HUES48 (cell line): ENCODE data around the gene SPATA13.
"Not testable (repeated sequence)": the region's sequence is repeated elsewhere in the genome, so short reads cannot be mapped to it uniquely, and the experiment has no call there.

Source experiments
- H3K27ac ChIP-seq: one replicate; pipeline ENCODE4 v1.7.0; 2013; ENCODE audit warnings: low read depth, low read length, inconsistent platforms
- H3K27me3 ChIP-seq: 2 replicates; pipeline ENCODE4 v1.6.1; 2013; ENCODE audit warnings: mild to moderate bottlenecking, low read length; ENCODE audit not compliant: control insufficient read depth, insufficient read depth
- H3K36me3 ChIP-seq: 2 replicates; pipeline ENCODE4 v1.6.1; 2013; ENCODE audit warnings: low read length; ENCODE audit not compliant: control insufficient read depth, insufficient read depth
- H3K4me1 ChIP-seq: 2 replicates; pipeline ENCODE4 v1.6.1; 2013; ENCODE audit warnings: mild to moderate bottlenecking, low read length; ENCODE audit not compliant: control insufficient read depth, insufficient read depth
- H3K4me3 ChIP-seq: 2 replicates; pipeline ENCODE4 v1.5.1; 2013; ENCODE audit warnings: mild to moderate bottlenecking, low read depth, low read length
- H3K9ac ChIP-seq: 2 replicates; pipeline ENCODE4 v1.6.1; 2013; ENCODE audit warnings: mild to moderate bottlenecking, low read depth, low read length, moderate library complexity
- H3K9me3 ChIP-seq: 2 replicates; pipeline ENCODE4 v1.6.1; 2013; ENCODE audit warnings: low read length; ENCODE audit not compliant: control insufficient read depth, insufficient read depth

Gene SPATA13

DNA sequence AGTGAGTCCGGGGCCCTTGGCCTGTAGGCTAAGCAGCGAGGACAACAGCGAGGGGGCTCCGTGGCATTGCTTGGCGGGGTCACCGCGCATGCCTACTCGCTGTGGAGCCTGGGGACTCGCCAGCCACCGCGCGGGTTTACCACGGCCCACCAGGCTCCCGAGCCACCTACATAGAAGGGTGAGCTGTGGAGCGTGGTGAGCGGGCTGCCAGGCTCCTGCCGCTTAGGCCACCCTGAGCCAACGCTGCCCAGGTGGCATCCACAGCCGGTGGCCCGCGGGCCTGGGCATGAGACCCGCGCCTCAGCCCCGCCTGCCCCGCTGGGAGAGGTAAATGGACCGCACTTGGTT, 180.1 kb downstream of the SPATA13 start:
- Histone ChIP-seq H3K9ac (no peak overlapping the region), H3K4me3 (no peak overlapping the region), H3K9me3 (no peaks in the 10 kb centered on the region; the same call in 1 of the 2 replicates), H3K27me3 (no peaks in the 10 kb centered on the region), H3K36me3 (no peaks in the 10 kb centered on the region), H3K27ac (no peak overlapping the region), H3K4me1 (no peaks in the 10 kb centered on the region)

DNA sequence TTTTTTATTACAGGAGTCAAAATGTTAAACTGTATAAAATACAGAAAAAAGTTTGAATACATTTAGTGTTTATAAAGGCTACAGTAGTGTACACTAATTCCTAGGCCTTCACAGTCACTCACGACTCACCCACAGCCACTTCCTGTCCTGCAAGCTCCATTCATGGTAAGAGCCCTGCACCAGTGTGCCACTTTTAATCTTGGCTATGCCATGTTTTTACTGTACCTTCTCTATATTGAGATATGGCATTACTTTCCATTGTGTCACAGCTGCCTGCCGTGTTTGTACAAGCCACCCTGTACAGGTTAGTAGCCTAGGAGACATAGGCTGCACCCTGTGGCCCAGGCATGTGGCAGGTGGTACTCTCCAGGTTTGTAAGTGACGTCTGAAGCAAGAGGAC, 180.9 kb downstream of the SPATA13 start:
- Histone ChIP-seq H3K9me3 (no peaks in the 10 kb centered on the region; the same call in 1 of the 2 replicates), H3K4me3 (no peak overlapping the region), H3K36me3 (no peaks in the 10 kb centered on the region), H3K27me3 (no peaks in the 10 kb centered on the region), H3K9ac (no peak overlapping the region), H3K4me1 (no peaks in the 10 kb centered on the region), H3K27ac (no peak overlapping the region)

DNA sequence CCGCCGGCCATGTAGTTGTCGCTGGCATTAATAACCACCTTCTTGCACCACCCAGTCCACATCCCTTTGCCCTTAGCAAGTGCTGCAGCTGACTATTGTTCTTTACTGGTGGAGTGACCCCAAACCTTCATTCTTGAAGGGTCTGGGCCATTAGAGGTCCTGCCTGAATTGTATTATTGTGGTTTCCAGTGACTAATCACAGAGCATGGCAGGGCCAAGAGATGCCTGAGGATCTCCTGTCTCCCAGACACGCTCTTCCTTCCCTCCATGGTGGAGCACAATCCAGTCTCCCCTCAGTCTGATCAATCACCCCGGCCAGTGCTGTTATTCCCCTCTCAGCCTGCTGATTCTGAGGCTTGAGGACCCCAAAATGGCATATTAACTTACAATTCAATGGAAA, 187.9 kb downstream of the SPATA13 start:
- no peak overlapping the region for H3K27ac ChIP-seq
- H3K9me3 ChIP-seq: no peaks in the 10 kb centered on the region
- no peak overlapping the region for H3K4me3 ChIP-seq
- no peaks in the 10 kb centered on the region for H3K27me3 ChIP-seq
- no peaks in the 10 kb centered on the region for H3K4me1 ChIP-seq
- H3K36me3 ChIP-seq: no peaks in the 10 kb centered on the region
- no peak overlapping the region for H3K9ac ChIP-seq

DNA sequence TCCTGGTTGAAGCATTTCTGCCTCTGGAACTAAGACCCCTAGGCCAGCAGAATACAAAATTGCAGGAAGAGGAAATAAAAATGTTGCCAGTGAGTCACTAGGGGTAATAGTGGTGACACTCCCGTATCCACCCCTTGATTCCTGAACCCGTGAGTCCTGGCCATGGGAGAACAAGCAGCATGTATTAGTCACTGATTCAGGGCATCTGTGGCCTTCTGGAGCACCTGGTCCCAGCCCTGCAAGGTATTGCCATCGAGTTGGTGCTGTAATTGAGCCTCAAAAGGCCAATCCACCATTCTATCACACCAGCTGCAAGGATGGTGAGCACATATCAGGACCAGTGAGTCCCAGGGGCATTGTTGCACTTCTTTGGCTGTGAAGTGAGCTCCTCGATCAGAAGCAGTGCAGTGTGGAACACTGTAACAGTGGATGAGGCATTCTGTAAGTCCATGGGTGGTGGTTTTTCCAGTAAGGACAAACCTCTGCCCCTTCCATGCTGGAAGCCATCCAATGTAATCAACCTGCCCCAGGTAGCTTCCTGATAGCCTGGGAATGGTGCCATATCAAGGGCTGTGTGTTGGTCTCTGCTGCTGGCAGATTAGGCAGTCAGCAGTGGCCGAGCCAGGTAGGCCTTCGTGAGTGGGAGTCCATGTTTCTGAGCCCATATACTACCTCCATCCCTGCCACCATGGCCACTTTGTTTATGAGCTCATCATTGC, 188.4 kb downstream of the SPATA13 start:
- Histone ChIP-seq H3K27me3 (no peaks in the 10 kb centered on the region), H3K4me1 (no peaks in the 10 kb centered on the region), H3K36me3 (no peaks in the 10 kb centered on the region), H3K27ac (no peak overlapping the region), H3K4me3 (no peak overlapping the region), H3K9ac (no peak overlapping the region), H3K9me3 (no peaks in the 10 kb centered on the region)

DNA sequence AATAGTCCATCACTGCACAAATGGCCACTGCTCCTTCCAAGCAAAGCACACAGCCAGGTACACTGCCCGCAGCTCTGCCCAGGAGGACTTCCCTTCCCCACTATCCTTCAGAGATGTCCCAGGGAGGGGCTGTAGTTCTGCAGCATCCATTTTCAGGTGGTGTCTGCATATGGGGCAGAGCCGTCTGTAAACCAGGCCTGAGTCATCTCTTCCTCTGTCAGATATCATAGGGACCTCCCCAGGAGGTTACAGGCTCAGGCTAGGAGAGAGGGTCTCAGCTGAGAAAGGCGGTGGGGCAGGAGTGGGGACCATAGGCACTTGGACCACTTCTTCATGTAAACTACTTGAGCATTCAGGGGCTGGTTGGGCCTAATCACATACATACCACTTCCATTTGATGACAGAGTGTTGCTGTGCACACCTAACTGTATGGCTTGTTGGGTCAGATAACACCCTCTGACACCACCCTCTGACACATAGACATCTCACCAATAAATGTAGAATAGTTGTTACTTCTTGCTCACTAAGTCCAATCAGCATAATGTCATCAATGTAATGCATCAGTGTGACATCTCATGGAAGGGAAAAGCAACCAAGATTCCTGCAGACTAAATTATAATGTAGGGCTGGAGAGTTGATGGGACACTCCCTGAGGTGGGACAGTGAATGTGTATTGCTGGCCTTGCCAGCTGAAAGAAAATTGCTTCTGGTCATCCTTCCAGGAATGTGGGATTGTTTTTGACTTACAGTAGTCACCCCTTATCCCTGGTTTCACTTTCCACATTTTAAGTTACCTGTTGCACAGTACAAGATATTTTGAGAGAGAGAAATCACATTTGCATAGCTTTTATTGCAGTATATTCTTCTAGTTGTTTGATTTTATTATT, 189.5 kb downstream of the SPATA13 start:
- H3K4me3 ChIP-seq, H3K27me3 ChIP-seq, H3K9ac ChIP-seq, H3K36me3 ChIP-seq, H3K4me1 ChIP-seq, H3K27ac ChIP-seq, H3K9me3 ChIP-seq: not testable (repeated sequence)

DNA sequence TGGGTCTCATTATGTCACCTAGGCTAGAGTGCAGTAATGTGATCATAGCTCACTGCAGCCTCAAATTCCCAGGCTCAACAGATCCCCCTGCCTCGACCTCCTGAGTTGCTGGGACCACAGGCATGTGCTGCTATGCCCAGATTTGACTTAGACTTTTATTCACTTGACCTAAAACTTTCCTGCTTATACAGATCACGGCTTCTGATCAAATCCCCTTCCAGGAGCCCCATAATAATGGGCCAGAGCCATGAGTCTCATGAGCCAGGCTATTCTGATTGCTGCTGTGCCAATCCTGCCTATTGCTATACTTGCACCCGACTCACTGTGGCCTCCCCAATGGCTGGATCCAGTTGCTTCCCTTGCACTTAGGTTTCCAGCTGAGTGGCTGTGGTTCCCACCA, 190.9 kb downstream of the SPATA13 start:
- no peak overlapping the region for H3K27ac ChIP-seq
- H3K4me1 ChIP-seq: no peaks in the 10 kb centered on the region
- H3K4me3 ChIP-seq: no peak overlapping the region
- H3K27me3 ChIP-seq: no peaks in the 10 kb centered on the region
- H3K36me3 ChIP-seq: no peaks in the 10 kb centered on the region
- H3K9ac ChIP-seq: no peak overlapping the region
- peaks cover 6% of the 10 kb centered on the region; the same call in 1 of the 2 replicates for H3K9me3 ChIP-seq

DNA sequence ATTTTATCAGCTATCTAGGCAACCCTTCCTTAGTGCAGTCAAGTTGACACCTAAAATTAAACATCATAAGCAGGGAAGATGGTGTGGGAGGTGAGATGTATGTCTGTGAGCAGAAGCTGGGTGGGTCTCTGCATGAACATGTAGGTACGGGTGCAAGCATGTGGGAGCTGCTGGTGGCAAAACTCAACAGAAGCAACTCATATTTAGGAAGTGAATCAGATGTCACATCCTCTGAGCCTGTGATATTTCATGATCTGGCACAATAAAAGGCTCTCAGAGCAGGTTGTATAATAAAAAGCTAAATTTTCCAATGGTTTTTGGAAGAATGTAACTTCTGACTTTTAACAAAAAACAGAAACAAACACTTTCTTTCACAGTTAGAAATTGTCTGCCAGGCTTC, 193.2 kb downstream of the SPATA13 start:
- no peak overlapping the region for H3K4me3 ChIP-seq
- H3K4me1 ChIP-seq: no peaks in the 10 kb centered on the region
- H3K36me3 ChIP-seq: no peaks in the 10 kb centered on the region
- H3K9ac ChIP-seq: no peak overlapping the region
- H3K27me3 ChIP-seq: no peaks in the 10 kb centered on the region
- H3K27ac ChIP-seq: no peak overlapping the region
- H3K9me3 ChIP-seq: peaks cover 10% of the 10 kb centered on the region; the same call in 1 of the 2 replicates

DNA sequence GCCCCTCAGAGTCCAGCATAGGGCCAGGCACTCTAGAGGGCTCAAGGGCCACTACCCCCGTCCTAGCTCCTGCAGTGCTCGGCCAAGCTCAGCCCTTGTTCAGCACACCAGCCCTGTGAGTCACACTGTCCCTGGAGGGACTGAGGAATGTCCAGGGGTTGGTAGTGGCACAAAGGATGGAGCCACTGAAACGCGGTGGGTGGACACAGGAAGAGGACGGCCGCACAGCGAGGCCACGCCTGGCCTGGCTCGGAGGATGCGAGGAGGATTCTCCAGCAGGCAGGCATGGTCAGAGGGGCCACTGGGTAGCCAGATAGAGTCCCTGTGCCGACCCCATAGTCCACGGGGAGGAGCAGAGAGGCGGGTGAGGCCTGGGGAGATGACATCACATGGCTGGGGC, 194.6 kb downstream of the SPATA13 start:
- Histone ChIP-seq H3K27ac (no peak overlapping the region), H3K4me1 (no peaks in the 10 kb centered on the region), H3K4me3 (no peak overlapping the region), H3K9ac (no peak overlapping the region), H3K36me3 (no peaks in the 10 kb centered on the region), H3K9me3 (peaks cover 10% of the 10 kb centered on the region; the same call in 1 of the 2 replicates), H3K27me3 (no peaks in the 10 kb centered on the region)

DNA sequence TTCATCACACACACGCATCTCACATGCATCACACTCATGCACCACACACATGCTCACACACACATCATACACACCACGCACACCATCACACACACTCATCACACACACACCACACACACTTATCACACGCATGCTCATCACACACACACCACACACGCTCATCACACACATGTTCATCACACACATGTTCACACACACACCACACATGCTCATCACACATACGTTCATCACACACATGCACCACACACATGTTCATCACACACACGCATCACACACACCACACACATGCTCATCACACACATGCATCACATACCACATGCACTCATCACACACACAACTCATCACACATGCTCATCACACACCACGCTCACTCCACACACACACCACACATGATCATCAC, 195.8 kb downstream of the SPATA13 start:
- Histone ChIP-seq H3K9ac (no peak overlapping the region), H3K27me3 (no peaks in the 10 kb centered on the region), H3K36me3 (no peaks in the 10 kb centered on the region), H3K4me1 (no peaks in the 10 kb centered on the region), H3K9me3 (peaks cover 10% of the 10 kb centered on the region; the same call in 1 of the 2 replicates), H3K27ac (no peak overlapping the region), H3K4me3 (no peak overlapping the region)
